Measurements from ENCODE around the gene ALAS1. TPM values are rescaled to one million over a fixed set of nuclear protein-coding genes. Genes with fewer than 3 reads are reported as not detected.
"Not testable (repeated sequence)": the region's sequence is repeated elsewhere in the genome, so short reads cannot be mapped to it uniquely, and the experiment has no call there.

The ALAS1 gene
- total RNA-seq (2014; rRNA removed; shearing (Covaris generic)), result 35.5 and 50.2 TPM in 2 replicates

GRCh38 chr3:52197842-52198625 is at the start of gene ALAS1:
TSS of gene ALAS1 (plus strand) at chr3:52198160. CDS start at chr3:52199242, 1,082 bp downstream.
- DNase-seq (ENCODE audit: low read depth), result peak; percentile 91

GRCh38 chr3:52149021-52149420 is 48.9 kb upstream of the ALAS1 start:
- DNase-seq (ENCODE audit: low read depth), result no peak

- DNase-seq (ENCODE audit: low read depth), result no peak
Observed at GRCh38 chr3:52149726-52150125, 48.2 kb upstream of the ALAS1 start.

- no peak for DNase-seq (ENCODE audit: low read depth)
Observed at GRCh38 chr3:52150357-52150756, 47.6 kb upstream of the ALAS1 start.

- no peak for DNase-seq (ENCODE audit: low read depth)
Observed at GRCh38 chr3:52150860-52151259, 47.1 kb upstream of the ALAS1 start.

GRCh38 chr3:52151991-52152390 is 46.0 kb upstream of the ALAS1 start:
- not testable (repeated sequence) for DNase-seq (ENCODE audit: low read depth)

- DNase-seq (ENCODE audit: low read depth), result peak; percentile 26
Observed at GRCh38 chr3:52153389-52154096, 44.4 kb upstream of the ALAS1 start.

GRCh38 chr3:52154135-52155094 is 43.5 kb upstream of the ALAS1 start, which contains the start of gene POC1A:
TSS of gene POC1A (minus strand) at chr3:52154423. CDS start at chr3:52154372, 51 bp downstream.
- peak; percentile 97 for DNase-seq (ENCODE audit: low read depth)

- DNase-seq (ENCODE audit: low read depth), result no peak
Observed at GRCh38 chr3:52155912-52156311, 42.0 kb upstream of the ALAS1 start.

GRCh38 chr3:52159503-52159902 is 38.5 kb upstream of the ALAS1 start:
- DNase-seq (ENCODE audit: low read depth), result no peak

GRCh38 chr3:52162250-52162872 is 35.6 kb upstream of the ALAS1 start:
- no peak for DNase-seq (ENCODE audit: low read depth)

GRCh38 chr3:52167240-52167639 is 30.7 kb upstream of the ALAS1 start:
- no peak for DNase-seq (ENCODE audit: low read depth)

- not testable (repeated sequence) for DNase-seq (ENCODE audit: low read depth)
Observed at GRCh38 chr3:52170217-52170616, 27.7 kb upstream of the ALAS1 start.

- peak; percentile 10 for DNase-seq (ENCODE audit: low read depth)
Observed at GRCh38 chr3:52171514-52172261, 26.3 kb upstream of the ALAS1 start.

GRCh38 chr3:52172262-52172757 is 25.6 kb upstream of the ALAS1 start:
- DNase-seq (ENCODE audit: low read depth), result no peak

- DNase-seq (ENCODE audit: low read depth), result no peak
Observed at GRCh38 chr3:52173101-52173500, 24.9 kb upstream of the ALAS1 start.

GRCh38 chr3:52174896-52175295 is 23.1 kb upstream of the ALAS1 start:
- no peak for DNase-seq (ENCODE audit: low read depth)

- no peak for DNase-seq (ENCODE audit: low read depth)
Observed at GRCh38 chr3:52175416-52176179, 22.4 kb upstream of the ALAS1 start.

- no peak for DNase-seq (ENCODE audit: low read depth)
Observed at GRCh38 chr3:52176180-52176752, 21.7 kb upstream of the ALAS1 start.
